Activated T-cell treated with anti-CD3 and anti-CD28 coated beads for 4 hours (primary cell): ENCODE measurements around the gene MBD5.

Experiments
- DNase-seq: peaks from one replicate; pipeline ENCODE4 v3.0.0-alpha.2; 2020

The MBD5 gene

GRCh38 chr2:148487439-148487838, 466.5 kb downstream of the MBD5 start:
- no peak for DNase-seq

GRCh38 chr2:148490840-148491439, 470.0 kb downstream of the MBD5 start:
- no peak for DNase-seq

DNA sequence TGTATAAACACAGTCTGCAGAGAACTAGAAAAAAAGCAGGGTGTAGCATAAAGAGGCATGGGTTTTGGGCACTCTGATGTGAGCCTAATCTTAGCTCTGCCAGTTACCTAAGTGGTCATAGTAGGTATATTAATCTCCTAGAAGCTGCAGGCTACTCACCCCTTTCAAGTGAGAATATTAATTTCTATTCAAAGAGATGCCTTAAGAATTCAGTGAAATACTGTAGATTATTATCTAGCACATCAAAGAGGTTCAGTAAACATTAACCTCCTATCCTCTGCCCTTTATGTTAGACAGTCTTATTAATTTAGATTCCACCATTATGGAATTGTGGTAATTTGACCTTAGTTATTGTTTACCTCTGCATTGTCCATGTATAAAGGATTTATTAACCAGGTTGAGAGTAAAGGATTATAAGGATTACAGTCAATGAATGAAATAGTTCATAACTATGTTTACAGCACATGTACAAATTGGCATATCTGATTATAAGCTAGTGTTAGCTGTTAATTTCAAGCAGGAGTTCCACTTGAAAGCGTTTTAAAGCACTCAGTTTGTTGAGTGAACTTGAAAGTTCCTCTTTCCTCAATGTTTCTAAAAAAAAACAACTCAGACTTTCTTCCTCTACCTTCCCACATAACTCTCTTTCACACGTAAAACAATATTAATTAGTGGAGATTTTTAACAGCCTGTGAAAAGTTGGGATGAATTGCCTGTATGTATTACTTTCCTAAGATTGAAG, 473.1 kb downstream of the MBD5 start:
- no peak for DNase-seq

DNA sequence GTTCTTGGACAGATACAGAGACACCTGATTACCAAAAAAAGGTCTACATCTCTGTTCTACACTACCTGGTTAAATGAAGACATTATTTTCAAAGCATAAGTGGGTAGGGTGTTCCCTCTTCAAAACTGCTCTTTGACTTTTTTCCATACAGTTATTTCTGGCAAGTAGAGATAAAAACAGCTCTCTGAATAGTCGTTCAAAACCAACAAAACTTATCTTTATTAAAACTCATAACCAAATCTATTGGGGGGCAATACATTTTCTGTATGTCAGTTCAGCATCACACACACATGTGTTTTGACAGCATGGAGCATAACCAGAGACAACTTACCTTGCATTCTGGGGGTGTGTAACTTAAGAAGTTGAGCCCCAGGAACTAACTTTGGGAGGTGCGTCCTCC, 474.7 kb downstream of the MBD5 start:
- no peak for DNase-seq

DNA sequence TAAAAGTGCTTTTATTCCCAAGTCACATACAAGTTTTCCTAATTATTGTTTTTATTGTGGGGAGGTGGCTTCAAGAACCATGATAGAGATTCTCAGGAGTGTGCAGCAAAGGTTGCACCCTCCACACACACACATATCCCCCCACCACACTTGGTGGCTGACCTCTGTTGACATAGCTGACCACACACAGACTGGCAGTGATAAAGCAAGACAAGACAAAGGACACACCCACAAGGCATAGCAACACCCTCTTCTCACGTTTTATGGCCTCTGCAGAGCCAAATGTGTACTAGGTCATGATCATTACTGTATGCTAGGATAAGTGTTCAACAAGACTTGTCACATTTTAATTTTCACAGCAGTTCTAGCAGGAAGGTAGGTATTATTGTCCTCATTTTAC, 480.7 kb downstream of the MBD5 start:
- DNase-seq = no peak

DNA sequence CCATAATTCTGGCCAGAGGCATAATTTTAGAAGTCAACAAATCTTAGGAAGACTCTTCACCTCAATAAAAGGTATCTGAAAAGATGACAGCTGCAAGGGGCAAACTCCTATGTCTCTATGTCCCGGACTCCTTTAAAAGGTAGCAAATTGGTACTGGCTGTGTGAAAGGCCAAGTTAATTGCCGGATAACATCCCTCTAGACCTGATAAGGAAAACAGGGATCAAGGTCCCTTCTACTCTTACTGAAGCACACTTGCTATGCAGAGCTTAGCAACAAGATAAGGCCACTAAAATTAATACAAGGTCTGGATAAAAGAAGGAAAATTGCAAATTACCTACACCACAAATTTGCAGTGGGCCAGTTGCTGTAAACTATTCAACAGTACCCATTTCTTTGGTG, 482.6 kb downstream of the MBD5 start:
- no peak for DNase-seq

GRCh38 chr2:148507970-148508369, 487.1 kb downstream of the MBD5 start:
- DNase-seq = no peak

GRCh38 chr2:148508878-148509287, 488.0 kb downstream of the MBD5 start:
- no peak for DNase-seq

DNA sequence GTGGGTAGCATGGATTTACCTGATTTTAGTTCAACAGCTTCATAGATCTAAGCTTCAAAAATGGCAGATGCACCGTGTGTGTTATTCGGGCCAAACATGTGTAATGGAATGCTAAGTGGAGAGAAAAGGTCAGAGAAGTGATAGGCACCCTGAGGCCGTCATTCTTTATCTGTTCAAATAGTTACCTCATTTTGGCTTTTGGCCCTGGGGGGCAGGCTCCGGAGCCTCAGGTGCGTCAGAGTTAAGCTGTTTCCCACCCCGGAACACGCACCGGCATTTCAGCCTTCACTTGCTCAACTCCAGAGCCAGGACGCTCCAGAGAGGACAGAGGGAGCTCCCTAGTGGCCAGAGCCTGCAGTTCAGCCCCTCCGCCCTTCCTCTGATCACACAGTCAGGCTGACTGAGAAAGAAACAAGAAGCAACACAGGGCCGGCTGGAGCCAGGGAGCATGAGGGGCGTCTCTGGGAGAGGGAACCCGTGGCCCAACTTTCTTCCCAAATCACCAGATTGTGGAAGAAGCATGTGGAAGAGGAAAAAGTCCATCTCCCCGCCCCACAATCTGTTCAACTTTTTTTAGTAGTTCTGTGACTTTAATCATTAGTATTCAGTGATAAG, 488.5 kb downstream of the MBD5 start:
- peak; percentile 73 for DNase-seq

GRCh38 chr2:148511883-148512282, 491.0 kb downstream of the MBD5 start:
- no peak for DNase-seq

DNA sequence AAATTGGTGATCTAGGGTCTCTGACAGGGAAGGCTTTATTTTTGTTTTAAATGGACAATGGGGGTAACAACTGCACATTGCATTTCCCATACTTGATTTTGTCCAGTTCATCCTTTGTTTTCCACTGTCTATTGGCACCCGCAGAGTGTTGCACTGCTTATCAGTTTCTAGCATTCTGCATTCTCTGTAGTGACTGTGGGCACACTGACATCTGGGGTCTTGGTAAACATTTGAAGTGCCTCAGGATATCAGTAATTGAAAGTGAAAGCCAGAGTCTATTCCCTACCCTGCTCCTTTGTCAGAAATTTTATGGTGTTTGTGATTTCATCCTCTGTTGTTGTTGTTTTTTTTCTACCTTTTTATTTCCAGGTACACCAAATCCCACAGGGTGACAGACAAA, 491.6 kb downstream of the MBD5 start:
- no peak for DNase-seq

- DNase-seq = no peak
Observed at GRCh38 chr2:148513427-148513826, 492.5 kb downstream of the MBD5 start.

GRCh38 chr2:148515120-148515519, 494.2 kb downstream of the MBD5 start:
- DNase-seq = no peak

DNA sequence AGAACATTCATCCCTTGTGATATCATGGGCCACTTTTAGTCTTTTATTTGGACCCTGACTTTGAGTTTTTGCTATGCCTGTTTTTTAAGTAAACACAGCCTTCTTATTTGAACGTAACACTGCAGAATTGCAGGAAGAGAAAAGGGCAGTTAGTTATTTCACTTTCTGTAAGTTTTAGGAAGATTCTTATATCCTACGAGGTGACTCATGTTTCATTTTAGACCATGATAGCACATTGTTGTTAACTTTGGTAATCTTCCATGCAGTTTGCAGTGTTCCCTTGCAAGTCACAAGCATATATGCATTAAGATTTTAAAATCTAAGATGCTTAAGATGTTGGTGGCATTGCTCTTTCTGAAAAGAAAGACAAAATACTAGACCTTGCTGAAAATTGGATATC, 495.1 kb downstream of the MBD5 start:
- DNase-seq = no peak

GRCh38 chr2:148517296-148517695, 496.4 kb downstream of the MBD5 start:
- DNase-seq = no peak

GRCh38 chr2:148517822-148518221, 496.9 kb downstream of the MBD5 start:
- no peak for DNase-seq

- no peak for DNase-seq
Observed at GRCh38 chr2:148519013-148519412, 498.1 kb downstream of the MBD5 start.

- no peak for DNase-seq
Observed at GRCh38 chr2:148521181-148521580, 500.3 kb downstream of the MBD5 start.

- no peak for DNase-seq
Observed at GRCh38 chr2:148523315-148523714, 502.4 kb downstream of the MBD5 start.

DNA sequence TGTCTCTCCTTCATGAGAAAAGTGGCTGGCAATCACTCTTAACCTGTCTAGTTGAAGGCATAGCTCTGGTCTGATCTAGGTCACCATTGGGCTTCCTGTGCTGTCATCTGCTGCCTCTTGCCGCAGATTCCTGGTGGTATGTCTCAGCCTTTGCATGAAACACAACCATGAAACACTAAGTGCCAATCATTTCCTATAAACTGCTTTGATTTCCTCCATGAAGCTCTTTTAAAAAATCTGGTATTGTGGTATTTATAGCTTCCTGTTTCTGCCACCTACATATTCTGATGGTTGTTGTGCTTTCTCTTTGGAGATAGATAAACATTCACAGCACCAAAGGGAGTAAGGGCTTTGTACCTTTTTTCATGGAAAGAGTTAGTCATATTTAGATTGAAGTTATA, 503.6 kb downstream of the MBD5 start:
- peak; percentile 29 for DNase-seq

DNA sequence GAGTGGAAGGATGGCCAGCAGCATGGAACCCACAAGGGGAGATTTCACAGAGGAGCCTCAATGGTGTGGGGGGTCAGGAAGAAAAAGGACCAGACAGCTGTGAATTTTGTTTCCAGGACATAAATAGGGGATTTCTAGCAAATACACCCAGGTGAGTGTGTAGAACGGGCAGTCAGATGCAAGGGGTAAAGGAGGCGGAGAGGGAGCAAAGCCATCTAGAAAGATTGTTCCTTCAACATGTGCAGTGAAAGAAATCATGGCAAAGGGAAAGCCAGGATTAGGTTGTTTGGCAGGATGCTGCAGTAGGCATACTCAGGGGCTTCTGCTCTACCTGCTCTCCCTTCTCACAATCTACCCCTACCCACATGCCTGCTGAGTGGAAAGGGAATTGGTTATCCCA, 504.2 kb downstream of the MBD5 start:
- no peak for DNase-seq

GRCh38 chr2:148526509-148527346, 505.8 kb downstream of the MBD5 start:
- DNase-seq = no peak
